HEK293T (cell line): ENCODE data around the gene TRAF6.

Experiments
- FOXM1 ChIP-seq: fragments of 450-650 bp; IDR thresholded peaks from 2 replicates; pipeline ENCODE4 v1.6.1; 2017; ENCODE audit warnings: mild to moderate bottlenecking, borderline replicate concordance
- LEF1 ChIP-seq: fragments of 450-650 bp; IDR thresholded peaks from 2 replicates; pipeline ENCODE4 v1.6.1; 2017; ENCODE audit warnings: mild to moderate bottlenecking, borderline replicate concordance
- ZNF384 ChIP-seq: fragments of 450-650 bp; IDR thresholded peaks from 2 replicates; pipeline ENCODE4 v1.6.1; 2016

DNA sequence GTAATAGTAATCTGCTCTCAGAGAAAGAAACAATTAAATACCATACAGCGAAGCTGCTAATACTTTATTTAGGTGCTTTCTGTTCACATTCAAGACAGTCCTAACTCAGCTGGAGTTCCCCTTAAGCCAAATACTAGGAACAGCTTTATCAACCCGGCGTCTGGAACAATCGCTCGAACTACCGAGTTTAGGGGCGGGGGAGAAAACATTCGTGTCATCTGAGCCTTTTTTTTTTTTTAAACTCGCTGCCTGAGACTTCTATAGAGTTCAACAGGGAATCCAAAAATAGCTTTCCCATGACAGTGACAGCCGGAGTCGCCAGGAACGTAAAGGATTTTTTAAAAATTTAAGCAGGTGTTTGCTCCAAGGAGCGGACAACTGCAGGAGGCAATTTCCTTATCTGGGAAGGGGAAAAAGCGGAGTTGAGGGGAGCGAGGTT lies 852 bp downstream of the TRAF6 start:
- TF ChIP-seq FOXM1 (no peak), ZNF384 (peak; percentile 53; the same call in 1 of the 2 replicates), LEF1 (no peak)
